GM23338 (cell line): ENCODE results near the gene TMC3. TPM values are rescaled to one million over a fixed set of nuclear protein-coding genes. Genes with fewer than 3 reads are reported as not detected.

ENCODE experiments used
- ATAC-seq: fragments of 200-7000 bp; cut with Tn5 transposase; 3 replicates; pipeline ENCODE4 v1.9.1; 2020
- DNase-seq: peaks from one replicate; pipeline ENCODE4 v3.0.0-alpha.2; 2015; ENCODE audit warnings: low spot score
- H2AFZ ChIP-seq: fragments of 200-600 bp; sonication (generic); 2 replicates; pipeline ENCODE4 v1.8.0; 2016; ENCODE audit warnings: antibody characterized with exemption, mild to moderate bottlenecking, moderate library complexity
- H3F3A ChIP-seq: fragments of 200-600 bp; sonication (generic); replicated peaks from 2 replicates; pipeline ENCODE4 v1.8.0; 2017; ENCODE audit warnings: antibody characterized with exemption, mixed run types, low read depth
- H3K27ac ChIP-seq: fragments of 200-600 bp; sonication (generic); 2 replicates; pipeline ENCODE4 v1.6.1; 2016; ENCODE audit warnings: low read depth
- H3K27me3 ChIP-seq: fragments of 200-600 bp; sonication (generic); 2 replicates; pipeline ENCODE4 v1.8.0; 2016; ENCODE audit warnings: mild to moderate bottlenecking, mixed run types, moderate library complexity; ENCODE audit not compliant: insufficient read depth
- H3K36me3 ChIP-seq: fragments of 200-600 bp; sonication (generic); 2 replicates; pipeline ENCODE4 v1.8.0; 2016; ENCODE audit warnings: mild to moderate bottlenecking; ENCODE audit not compliant: insufficient read depth
- H3K4me1 ChIP-seq: fragments of 200-600 bp; sonication (generic); 2 replicates; pipeline ENCODE4 v1.8.0; 2016; ENCODE audit warnings: mild to moderate bottlenecking, moderate library complexity; ENCODE audit not compliant: insufficient read depth
- H3K4me2 ChIP-seq: fragments of 200-600 bp; sonication (generic); 2 replicates; pipeline ENCODE4 v1.7.1; 2017; ENCODE audit warnings: mixed run types
- H3K4me3 ChIP-seq: fragments of 200-600 bp; sonication (generic); 2 replicates; pipeline ENCODE4 v1.6.1; 2016; ENCODE audit warnings: mixed run types
- H3K79me2 ChIP-seq: fragments of 200-600 bp; sonication (generic); replicated peaks from 2 replicates; pipeline ENCODE4 v1.8.0; 2017; ENCODE audit warnings: mild to moderate bottlenecking; ENCODE audit not compliant: insufficient read depth
- H3K9me2 ChIP-seq: fragments of 200-600 bp; sonication (generic); 2 replicates; pipeline ENCODE4 v1.8.0; 2017; ENCODE audit not compliant: insufficient read depth
- H4K20me1 ChIP-seq: fragments of 200-600 bp; sonication (generic); replicated peaks from 2 replicates; pipeline ENCODE4 v1.8.0; 2017; ENCODE audit warnings: mild to moderate bottlenecking; ENCODE audit not compliant: insufficient read depth
- H3K27ac Mint-ChIP-seq: 2 replicates; pipeline ENCODE4 v1.8.0; 2020; ENCODE audit warnings: inconsistent platforms, mild to moderate bottlenecking, moderate library complexity, mixed read lengths
- H3K27me3 Mint-ChIP-seq: 3 replicates; pipeline ENCODE4 v1.8.0; 2022; ENCODE audit warnings: low read depth, mild to moderate bottlenecking, moderate library complexity, mixed read lengths, inconsistent platforms; ENCODE audit not compliant: insufficient read depth, poor library complexity
- H3K36me3 Mint-ChIP-seq: 3 replicates; pipeline ENCODE4 v1.8.0; 2021; ENCODE audit warnings: low read depth, mild to moderate bottlenecking, inconsistent platforms, moderate library complexity, mixed read lengths
- H3K4me1 Mint-ChIP-seq: 3 replicates; pipeline ENCODE4 v1.8.0; 2020; ENCODE audit warnings: mild to moderate bottlenecking, inconsistent platforms, mixed read lengths
- H3K4me3 Mint-ChIP-seq: 3 replicates; pipeline ENCODE4 v1.8.0; 2021; ENCODE audit warnings: moderate library complexity, mild to moderate bottlenecking, inconsistent platforms, mixed read lengths
- H3K9me3 Mint-ChIP-seq: 3 replicates; pipeline ENCODE4 v1.8.0; 2020; ENCODE audit warnings: moderate library complexity, mild to moderate bottlenecking, inconsistent platforms, mixed read lengths
- ETS1 ChIP-seq: IDR thresholded peaks from 2 replicates; pipeline ENCODE4 v1.6.1; 2016; ENCODE audit warnings: antibody characterized with exemption
- EZH2 ChIP-seq: fragments of 200-600 bp; sonication (generic); IDR thresholded peaks from one replicate; pipeline ENCODE4 v1.8.0; 2017; ENCODE audit warnings: antibody characterized with exemption, mild to moderate bottlenecking, low read depth; ENCODE audit not compliant: unreplicated experiment
- EZH2phosphoT487 ChIP-seq: fragments of 200-600 bp; sonication (generic); IDR thresholded peaks from one replicate; pipeline ENCODE4 v1.8.1; 2018; ENCODE audit warnings: antibody characterized with exemption; ENCODE audit not compliant: unreplicated experiment
- STAT1 ChIP-seq: IDR thresholded peaks from one replicate; pipeline ENCODE4 v1.6.1; 2016; ENCODE audit warnings: antibody characterized with exemption; ENCODE audit not compliant: unreplicated experiment
- ZNF114 ChIP-seq: fragments of 250-450 bp; sonication (Bioruptor Pico); IDR thresholded peaks from 2 replicates; pipeline ENCODE4 v1.5.0; 2020; ENCODE audit warnings: mild to moderate bottlenecking, moderate library complexity
- ZNF331 ChIP-seq: fragments of 250-450 bp; sonication (Bioruptor Pico); IDR thresholded peaks from 2 replicates; pipeline ENCODE4 v1.5.0; 2020; ENCODE audit warnings: low read depth, mild to moderate bottlenecking, moderate library complexity
- polyA plus RNA-seq: library from polyadenylated mRNA; unstranded; fragments of >200 nt; fragmentation: Nextera tagmentation; extraction: Ambion mirVana; gene quantifications from 2 replicates; pipeline ENCODE4 v1.2.1, GENCODE V29; 2016
- total RNA-seq: library from RNA; depleted of rRNA; stranded (reverse); fragments of >200 nt; shearing (Covaris generic); gene quantifications from 2 replicates; pipeline ENCODE4 v1.2.3, GENCODE V29; 2014
- TF ChIP-seq, protein P1 (sequence below): IDR thresholded peaks from one replicate; pipeline ENCODE4 v1.6.1; 2018; ENCODE audit warnings: antibody characterized with exemption; ENCODE audit not compliant: unreplicated experiment
- TF ChIP-seq, protein P2 (sequence below): fragments of 250-450 bp; sonication (Bioruptor Pico); IDR thresholded peaks from 2 replicates; pipeline ENCODE4 v1.5.0; 2020; ENCODE audit warnings: mild to moderate bottlenecking, moderate library complexity
- TF ChIP-seq, protein P3 (sequence below), 2 experiments: fragments of 200-600 bp in 1 of 2; sonication (generic) in 1 of 2; conservative IDR thresholded peaks; 2 replicates each; pipeline versions ENCODE4 v1.5.1 to v1.6.1; 2016 to 2017; ENCODE audit warnings: antibody characterized with exemption in 2 of 2, low read depth in 2 of 2, mild to moderate bottlenecking in 2 of 2, moderate library complexity in 1 of 2

Gene TMC3
- total and polyA plus RNA-seq, 2 experiments from 2014 or later: 0.10 TPM; not detected in 1

DNA sequence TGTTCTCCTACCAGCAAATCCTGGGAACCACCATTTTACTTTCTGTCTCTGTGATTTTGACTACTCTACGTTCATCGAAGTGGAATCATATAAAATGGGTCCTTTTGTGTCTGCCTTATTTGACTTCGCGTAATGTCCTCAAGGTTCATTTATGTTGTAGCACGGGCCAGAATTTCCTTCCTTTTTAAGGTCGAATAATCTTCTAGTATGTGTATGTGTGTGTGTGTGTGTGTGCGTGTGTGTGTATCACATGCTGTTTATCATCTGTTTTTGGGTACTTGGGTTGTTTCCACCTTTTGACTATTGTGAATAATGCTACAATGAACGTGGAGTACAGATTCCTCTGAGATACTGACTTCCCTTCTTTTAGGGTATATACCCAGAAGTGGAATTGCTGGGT, 85.4 kb downstream of the TMC3 start (continued):
- TF ChIP-seq, protein P1, sequence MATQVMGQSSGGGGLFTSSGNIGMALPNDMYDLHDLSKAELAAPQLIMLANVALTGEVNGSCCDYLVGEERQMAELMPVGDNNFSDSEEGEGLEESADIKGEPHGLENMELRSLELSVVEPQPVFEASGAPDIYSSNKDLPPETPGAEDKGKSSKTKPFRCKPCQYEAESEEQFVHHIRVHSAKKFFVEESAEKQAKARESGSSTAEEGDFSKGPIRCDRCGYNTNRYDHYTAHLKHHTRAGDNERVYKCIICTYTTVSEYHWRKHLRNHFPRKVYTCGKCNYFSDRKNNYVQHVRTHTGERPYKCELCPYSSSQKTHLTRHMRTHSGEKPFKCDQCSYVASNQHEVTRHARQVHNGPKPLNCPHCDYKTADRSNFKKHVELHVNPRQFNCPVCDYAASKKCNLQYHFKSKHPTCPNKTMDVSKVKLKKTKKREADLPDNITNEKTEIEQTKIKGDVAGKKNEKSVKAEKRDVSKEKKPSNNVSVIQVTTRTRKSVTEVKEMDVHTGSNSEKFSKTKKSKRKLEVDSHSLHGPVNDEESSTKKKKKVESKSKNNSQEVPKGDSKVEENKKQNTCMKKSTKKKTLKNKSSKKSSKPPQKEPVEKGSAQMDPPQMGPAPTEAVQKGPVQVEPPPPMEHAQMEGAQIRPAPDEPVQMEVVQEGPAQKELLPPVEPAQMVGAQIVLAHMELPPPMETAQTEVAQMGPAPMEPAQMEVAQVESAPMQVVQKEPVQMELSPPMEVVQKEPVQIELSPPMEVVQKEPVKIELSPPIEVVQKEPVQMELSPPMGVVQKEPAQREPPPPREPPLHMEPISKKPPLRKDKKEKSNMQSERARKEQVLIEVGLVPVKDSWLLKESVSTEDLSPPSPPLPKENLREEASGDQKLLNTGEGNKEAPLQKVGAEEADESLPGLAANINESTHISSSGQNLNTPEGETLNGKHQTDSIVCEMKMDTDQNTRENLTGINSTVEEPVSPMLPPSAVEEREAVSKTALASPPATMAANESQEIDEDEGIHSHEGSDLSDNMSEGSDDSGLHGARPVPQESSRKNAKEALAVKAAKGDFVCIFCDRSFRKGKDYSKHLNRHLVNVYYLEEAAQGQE: no peak

GRCh38 chr15:81288040-81288439, 86.0 kb downstream of the TMC3 start:
- TF ChIP-seq EZH2 (no peak), STAT1 (no peak), ZNF331 (CRISPR knock-in tag) (no peak), ETS1 (no peak), ZNF114 (CRISPR knock-in tag) (no peak), EZH2phosphoT487 (no peak)
- TF ChIP-seq, protein P2, sequence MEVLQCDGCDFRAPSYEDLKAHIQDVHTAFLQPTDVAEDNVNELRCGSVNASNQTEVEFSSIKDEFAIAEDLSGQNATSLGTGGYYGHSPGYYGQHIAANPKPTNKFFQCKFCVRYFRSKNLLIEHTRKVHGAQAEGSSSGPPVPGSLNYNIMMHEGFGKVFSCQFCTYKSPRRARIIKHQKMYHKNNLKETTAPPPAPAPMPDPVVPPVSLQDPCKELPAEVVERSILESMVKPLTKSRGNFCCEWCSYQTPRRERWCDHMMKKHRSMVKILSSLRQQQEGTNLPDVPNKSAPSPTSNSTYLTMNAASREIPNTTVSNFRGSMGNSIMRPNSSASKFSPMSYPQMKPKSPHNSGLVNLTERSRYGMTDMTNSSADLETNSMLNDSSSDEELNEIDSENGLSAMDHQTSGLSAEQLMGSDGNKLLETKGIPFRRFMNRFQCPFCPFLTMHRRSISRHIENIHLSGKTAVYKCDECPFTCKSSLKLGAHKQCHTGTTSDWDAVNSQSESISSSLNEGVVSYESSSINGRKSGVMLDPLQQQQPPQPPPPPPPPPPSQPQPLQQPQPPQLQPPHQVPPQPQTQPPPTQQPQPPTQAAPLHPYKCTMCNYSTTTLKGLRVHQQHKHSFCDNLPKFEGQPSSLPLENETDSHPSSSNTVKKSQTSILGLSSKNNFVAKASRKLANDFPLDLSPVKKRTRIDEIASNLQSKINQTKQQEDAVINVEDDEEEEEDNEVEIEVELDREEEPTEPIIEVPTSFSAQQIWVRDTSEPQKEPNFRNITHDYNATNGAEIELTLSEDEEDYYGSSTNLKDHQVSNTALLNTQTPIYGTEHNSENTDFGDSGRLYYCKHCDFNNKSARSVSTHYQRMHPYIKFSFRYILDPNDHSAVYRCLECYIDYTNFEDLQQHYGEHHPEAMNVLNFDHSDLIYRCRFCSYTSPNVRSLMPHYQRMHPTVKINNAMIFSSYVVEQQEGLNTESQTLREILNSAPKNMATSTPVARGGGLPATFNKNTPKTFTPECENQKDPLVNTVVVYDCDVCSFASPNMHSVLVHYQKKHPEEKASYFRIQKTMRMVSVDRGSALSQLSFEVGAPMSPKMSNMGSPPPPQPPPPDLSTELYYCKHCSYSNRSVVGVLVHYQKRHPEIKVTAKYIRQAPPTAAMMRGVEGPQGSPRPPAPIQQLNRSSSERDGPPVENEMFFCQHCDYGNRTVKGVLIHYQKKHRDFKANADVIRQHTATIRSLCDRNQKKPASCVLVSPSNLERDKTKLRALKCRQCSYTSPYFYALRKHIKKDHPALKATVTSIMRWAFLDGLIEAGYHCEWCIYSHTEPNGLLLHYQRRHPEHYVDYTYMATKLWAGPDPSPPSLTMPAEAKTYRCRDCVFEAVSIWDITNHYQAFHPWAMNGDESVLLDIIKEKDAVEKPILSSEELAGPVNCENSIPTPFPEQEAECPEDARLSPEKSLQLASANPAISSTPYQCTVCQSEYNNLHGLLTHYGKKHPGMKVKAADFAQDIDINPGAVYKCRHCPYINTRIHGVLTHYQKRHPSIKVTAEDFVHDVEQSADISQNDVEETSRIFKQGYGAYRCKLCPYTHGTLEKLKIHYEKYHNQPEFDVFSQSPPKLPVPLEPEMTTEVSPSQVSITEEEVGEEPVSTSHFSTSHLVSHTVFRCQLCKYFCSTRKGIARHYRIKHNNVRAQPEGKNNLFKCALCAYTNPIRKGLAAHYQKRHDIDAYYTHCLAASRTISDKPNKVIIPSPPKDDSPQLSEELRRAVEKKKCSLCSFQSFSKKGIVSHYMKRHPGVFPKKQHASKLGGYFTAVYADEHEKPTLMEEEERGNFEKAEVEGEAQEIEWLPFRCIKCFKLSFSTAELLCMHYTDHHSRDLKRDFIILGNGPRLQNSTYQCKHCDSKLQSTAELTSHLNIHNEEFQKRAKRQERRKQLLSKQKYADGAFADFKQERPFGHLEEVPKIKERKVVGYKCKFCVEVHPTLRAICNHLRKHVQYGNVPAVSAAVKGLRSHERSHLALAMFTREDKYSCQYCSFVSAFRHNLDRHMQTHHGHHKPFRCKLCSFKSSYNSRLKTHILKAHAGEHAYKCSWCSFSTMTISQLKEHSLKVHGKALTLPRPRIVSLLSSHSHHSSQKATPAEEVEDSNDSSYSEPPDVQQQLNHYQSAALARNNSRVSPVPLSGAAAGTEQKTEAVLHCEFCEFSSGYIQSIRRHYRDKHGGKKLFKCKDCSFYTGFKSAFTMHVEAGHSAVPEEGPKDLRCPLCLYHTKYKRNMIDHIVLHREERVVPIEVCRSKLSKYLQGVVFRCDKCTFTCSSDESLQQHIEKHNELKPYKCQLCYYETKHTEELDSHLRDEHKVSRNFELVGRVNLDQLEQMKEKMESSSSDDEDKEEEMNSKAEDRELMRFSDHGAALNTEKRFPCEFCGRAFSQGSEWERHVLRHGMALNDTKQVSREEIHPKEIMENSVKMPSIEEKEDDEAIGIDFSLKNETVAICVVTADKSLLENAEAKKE (CRISPR knock-in tag): no peak
- TF ChIP-seq, protein P3, sequence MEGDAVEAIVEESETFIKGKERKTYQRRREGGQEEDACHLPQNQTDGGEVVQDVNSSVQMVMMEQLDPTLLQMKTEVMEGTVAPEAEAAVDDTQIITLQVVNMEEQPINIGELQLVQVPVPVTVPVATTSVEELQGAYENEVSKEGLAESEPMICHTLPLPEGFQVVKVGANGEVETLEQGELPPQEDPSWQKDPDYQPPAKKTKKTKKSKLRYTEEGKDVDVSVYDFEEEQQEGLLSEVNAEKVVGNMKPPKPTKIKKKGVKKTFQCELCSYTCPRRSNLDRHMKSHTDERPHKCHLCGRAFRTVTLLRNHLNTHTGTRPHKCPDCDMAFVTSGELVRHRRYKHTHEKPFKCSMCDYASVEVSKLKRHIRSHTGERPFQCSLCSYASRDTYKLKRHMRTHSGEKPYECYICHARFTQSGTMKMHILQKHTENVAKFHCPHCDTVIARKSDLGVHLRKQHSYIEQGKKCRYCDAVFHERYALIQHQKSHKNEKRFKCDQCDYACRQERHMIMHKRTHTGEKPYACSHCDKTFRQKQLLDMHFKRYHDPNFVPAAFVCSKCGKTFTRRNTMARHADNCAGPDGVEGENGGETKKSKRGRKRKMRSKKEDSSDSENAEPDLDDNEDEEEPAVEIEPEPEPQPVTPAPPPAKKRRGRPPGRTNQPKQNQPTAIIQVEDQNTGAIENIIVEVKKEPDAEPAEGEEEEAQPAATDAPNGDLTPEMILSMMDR (conservative IDR thresholded peaks at IDR 0.05; ENCODE audit: low read depth in 2 of 2): no peak
- no peaks in the 10 kb centered on the region for H3K9me2 ChIP-seq
- no peak overlapping the region for H3K4me2 ChIP-seq
- H3K79me2 ChIP-seq: no peaks in the 10 kb centered on the region
- Mint-ChIP-seq H3K36me3 (no peaks in the 10 kb centered on the region), H3K27me3 (peaks cover 5% of the 10 kb centered on the region), H3K4me3 (no peak overlapping the region), H3K27ac (no peak overlapping the region), H3K9me3 (no peaks in the 10 kb centered on the region), H3K4me1 (no peaks in the 10 kb centered on the region)
- ATAC-seq (no peak), DNase-seq (no peak)
- no peak overlapping the region for H3K4me3 ChIP-seq
- H3K4me1 ChIP-seq: no peaks in the 10 kb centered on the region
- no peaks in the 10 kb centered on the region for H3K36me3 ChIP-seq
- no peaks in the 10 kb centered on the region for H3K27me3 ChIP-seq
- no peaks in the 10 kb centered on the region for H3F3A ChIP-seq
- no peak overlapping the region for H3K27ac ChIP-seq
- H4K20me1 ChIP-seq: no peaks in the 10 kb centered on the region
- no peak overlapping the region for H2AFZ ChIP-seq
